GM21723 (cell line): ENCODE data around the gene PARD3.
"Not testable (repeated sequence)": the region's sequence is repeated elsewhere in the genome, so short reads cannot be mapped to it uniquely, and the experiment has no call there.

Experiments used
- ATAC-seq: cut with Tn5 transposase; IDR thresholded peaks from one replicate; pipeline ENCODE4 v1.9.1; 2021; ENCODE audit warnings: mild to moderate bottlenecking, moderate library complexity; ENCODE audit not compliant: unreplicated experiment

Gene PARD3

GRCh38 chr10:34372509-34372908, 442.6 kb downstream of the PARD3 start:
- no peak for ATAC-seq

- ATAC-seq = no peak
These were observed 445.0 kb downstream of the PARD3 start for GRCh38 chr10:34370126-34370525.

- no peak for ATAC-seq
These were observed 446.0 kb downstream of the PARD3 start for GRCh38 chr10:34369120-34369519.

GRCh38 chr10:34364253-34365037, 450.7 kb downstream of the PARD3 start:
- ATAC-seq = no peak

- no peak for ATAC-seq
These were observed 454.1 kb downstream of the PARD3 start for GRCh38 chr10:34360984-34361383.

GRCh38 chr10:34359435-34359813, 455.7 kb downstream of the PARD3 start:
- ATAC-seq = no peak

- no peak for ATAC-seq
These were observed 456.2 kb downstream of the PARD3 start for GRCh38 chr10:34358729-34359434.

- ATAC-seq = no peak
These were observed 458.6 kb downstream of the PARD3 start for GRCh38 chr10:34356463-34356862.

- ATAC-seq = not testable (repeated sequence)
These were observed 461.6 kb downstream of the PARD3 start for GRCh38 chr10:34353530-34353929.

- not testable (repeated sequence) for ATAC-seq
These were observed 462.4 kb downstream of the PARD3 start for GRCh38 chr10:34352599-34353204.

GRCh38 chr10:34351161-34351560, 463.9 kb downstream of the PARD3 start:
- ATAC-seq = no peak

GRCh38 chr10:34348917-34349485, 466.1 kb downstream of the PARD3 start:
- no peak for ATAC-seq

- no peak for ATAC-seq
These were observed 467.1 kb downstream of the PARD3 start for GRCh38 chr10:34348021-34348420.

- no peak for ATAC-seq
These were observed 468.0 kb downstream of the PARD3 start for GRCh38 chr10:34347131-34347530.

GRCh38 chr10:34346516-34347100, 468.5 kb downstream of the PARD3 start:
- ATAC-seq = no peak

- ATAC-seq = no peak
These were observed 469.7 kb downstream of the PARD3 start for GRCh38 chr10:34345383-34345782.

GRCh38 chr10:34343764-34344163, 471.3 kb downstream of the PARD3 start:
- ATAC-seq = no peak

GRCh38 chr10:34341473-34341872, 473.6 kb downstream of the PARD3 start:
- ATAC-seq = no peak

GRCh38 chr10:34340934-34341333, 474.2 kb downstream of the PARD3 start:
- no peak for ATAC-seq

GRCh38 chr10:34339816-34340553, 475.1 kb downstream of the PARD3 start:
- ATAC-seq = no peak

GRCh38 chr10:34337917-34338316, 477.2 kb downstream of the PARD3 start:
- no peak for ATAC-seq
